ENCODE results near the gene DLX1. TPM values are rescaled to one million over a fixed set of nuclear protein-coding genes. Genes with fewer than 3 reads are reported as not detected.

The DLX1 gene
- total RNA-seq, 1 experiment from 2014 or later, result 0.77 TPM

DNA sequence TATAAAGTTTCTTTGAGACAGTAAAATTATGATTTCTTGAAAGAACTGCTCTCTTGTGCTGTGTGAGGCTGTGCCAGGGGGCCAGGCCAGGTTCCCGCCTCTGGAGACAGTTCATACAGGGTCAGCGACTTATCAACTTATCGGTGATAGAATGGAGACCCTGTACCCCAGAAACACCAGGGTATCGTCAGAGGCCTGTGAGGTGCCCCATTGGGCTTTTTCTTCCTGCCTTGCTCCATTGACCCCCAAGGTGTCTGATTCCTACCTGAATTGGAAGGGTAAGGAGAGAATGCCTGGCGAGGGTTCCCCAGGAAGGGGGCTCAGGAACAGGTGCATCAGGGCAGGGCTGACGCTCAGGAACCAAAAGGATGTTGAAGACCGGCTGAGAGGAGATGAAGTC, 4.3 kb downstream of the DLX1 start:
- no peak overlapping the region for H3K4me3 Mint-ChIP-seq (ENCODE audit: unreplicated experiment)
- ChIA-PET POLR2A (interaction anchor here (0.7 kb wide), 1 partner anchor 52 kb away, joined by 3 read pairs; no protein-coding TSS in a partner anchor), CTCF (no interaction called here)
- no TSS peak for BruUV-seq (replicated peaks)
- H3K27ac Mint-ChIP-seq (ENCODE audit: low read depth, unreplicated experiment), result no peak overlapping the region
- H3K4me1 Mint-ChIP-seq (ENCODE audit: insufficient read depth, unreplicated experiment), result peaks cover 5% of the 10 kb centered on the region
- DNase-seq (ENCODE audit: unreplicated experiment), result no peak
- H3K36me3 Mint-ChIP-seq (ENCODE audit: insufficient read depth, unreplicated experiment), result no peaks in the 10 kb centered on the region
- H3K9me3 Mint-ChIP-seq (ENCODE audit: unreplicated experiment), result no peaks in the 10 kb centered on the region
- H3K27me3 Mint-ChIP-seq (ENCODE audit: insufficient read depth, unreplicated experiment), result no peaks in the 10 kb centered on the region
- TF ChIP-seq, protein P1, sequence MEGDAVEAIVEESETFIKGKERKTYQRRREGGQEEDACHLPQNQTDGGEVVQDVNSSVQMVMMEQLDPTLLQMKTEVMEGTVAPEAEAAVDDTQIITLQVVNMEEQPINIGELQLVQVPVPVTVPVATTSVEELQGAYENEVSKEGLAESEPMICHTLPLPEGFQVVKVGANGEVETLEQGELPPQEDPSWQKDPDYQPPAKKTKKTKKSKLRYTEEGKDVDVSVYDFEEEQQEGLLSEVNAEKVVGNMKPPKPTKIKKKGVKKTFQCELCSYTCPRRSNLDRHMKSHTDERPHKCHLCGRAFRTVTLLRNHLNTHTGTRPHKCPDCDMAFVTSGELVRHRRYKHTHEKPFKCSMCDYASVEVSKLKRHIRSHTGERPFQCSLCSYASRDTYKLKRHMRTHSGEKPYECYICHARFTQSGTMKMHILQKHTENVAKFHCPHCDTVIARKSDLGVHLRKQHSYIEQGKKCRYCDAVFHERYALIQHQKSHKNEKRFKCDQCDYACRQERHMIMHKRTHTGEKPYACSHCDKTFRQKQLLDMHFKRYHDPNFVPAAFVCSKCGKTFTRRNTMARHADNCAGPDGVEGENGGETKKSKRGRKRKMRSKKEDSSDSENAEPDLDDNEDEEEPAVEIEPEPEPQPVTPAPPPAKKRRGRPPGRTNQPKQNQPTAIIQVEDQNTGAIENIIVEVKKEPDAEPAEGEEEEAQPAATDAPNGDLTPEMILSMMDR (IDR thresholded peaks at IDR 0.05; ENCODE audit: unreplicated experiment), result no peak
- intact Hi-C loops (cut with micrococcal nuclease), result no loop called here

DNA sequence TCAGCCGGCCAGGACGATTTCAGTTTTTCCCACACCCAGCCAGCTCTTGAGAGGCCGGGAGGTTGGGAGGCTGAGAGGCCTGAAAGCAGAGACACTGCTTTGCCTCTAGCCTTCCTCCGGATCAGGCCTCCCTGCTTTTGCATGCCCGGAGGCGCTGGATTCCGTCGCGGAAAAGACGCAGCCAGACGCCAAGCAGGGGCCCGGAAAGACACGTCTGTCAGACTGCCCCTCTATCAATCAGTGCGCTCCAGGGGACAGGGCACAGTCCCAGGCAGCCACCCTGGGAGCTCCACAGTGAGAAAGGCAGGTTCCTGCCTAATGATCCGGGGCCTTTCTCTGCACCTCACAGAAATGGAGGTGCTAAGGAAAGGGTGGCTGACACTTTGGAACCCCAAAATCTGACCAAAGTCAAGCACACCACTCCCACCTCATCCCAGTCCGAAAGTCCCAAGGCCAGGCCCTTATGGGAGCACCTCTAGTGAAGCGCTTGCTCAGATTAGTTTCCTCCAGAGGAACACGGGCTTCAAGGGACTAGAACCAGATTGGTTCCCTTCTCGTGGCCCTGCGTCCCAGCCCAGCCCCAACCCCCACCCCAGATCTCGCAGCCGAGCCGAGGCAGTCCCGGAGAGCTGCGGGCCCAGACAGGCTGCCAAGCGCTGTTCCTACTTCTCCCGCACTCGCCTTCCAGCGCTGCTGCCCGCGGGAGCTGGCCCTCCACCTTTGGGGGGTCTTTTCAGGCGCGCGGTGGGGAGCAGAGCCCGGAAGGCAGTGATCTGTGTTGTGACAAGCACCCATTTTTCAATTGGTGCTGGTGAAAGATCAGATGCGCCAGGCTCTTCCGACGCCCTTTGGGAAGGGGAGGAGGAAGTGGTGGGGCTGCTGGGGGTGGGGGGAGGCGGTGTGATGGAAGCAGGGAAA, 5.0 kb downstream of the DLX1 start:
- CTCF ChIA-PET, result interaction anchor here (1.4 kb wide), 1 partner anchor 13 kb away, joined by 4 read pairs; the partner anchor contains the start of gene DLX2
- peaks cover 5% of the 10 kb centered on the region for H3K4me1 Mint-ChIP-seq (ENCODE audit: insufficient read depth, unreplicated experiment)
- intact Hi-C loops (cut with micrococcal nuclease), result no loop called here
- DNase-seq (ENCODE audit: unreplicated experiment), result no peak
- no peaks in the 10 kb centered on the region for H3K9me3 Mint-ChIP-seq (ENCODE audit: unreplicated experiment)
- no peaks in the 10 kb centered on the region for H3K36me3 Mint-ChIP-seq (ENCODE audit: insufficient read depth, unreplicated experiment)
- TF ChIP-seq, protein P1 (IDR thresholded peaks at IDR 0.05; ENCODE audit: unreplicated experiment), result no peak
- no peak overlapping the region for H3K4me3 Mint-ChIP-seq (ENCODE audit: unreplicated experiment)
- H3K27ac Mint-ChIP-seq (ENCODE audit: low read depth, unreplicated experiment), result no peak overlapping the region
- H3K27me3 Mint-ChIP-seq (ENCODE audit: insufficient read depth, unreplicated experiment), result no peaks in the 10 kb centered on the region
- no TSS peak for BruUV-seq (replicated peaks)
- POLR2A ChIA-PET, result interaction anchor here (0.5 kb wide), 1 partner anchor 105 kb away, joined by 5 read pairs; no protein-coding TSS in a partner anchor

DNA sequence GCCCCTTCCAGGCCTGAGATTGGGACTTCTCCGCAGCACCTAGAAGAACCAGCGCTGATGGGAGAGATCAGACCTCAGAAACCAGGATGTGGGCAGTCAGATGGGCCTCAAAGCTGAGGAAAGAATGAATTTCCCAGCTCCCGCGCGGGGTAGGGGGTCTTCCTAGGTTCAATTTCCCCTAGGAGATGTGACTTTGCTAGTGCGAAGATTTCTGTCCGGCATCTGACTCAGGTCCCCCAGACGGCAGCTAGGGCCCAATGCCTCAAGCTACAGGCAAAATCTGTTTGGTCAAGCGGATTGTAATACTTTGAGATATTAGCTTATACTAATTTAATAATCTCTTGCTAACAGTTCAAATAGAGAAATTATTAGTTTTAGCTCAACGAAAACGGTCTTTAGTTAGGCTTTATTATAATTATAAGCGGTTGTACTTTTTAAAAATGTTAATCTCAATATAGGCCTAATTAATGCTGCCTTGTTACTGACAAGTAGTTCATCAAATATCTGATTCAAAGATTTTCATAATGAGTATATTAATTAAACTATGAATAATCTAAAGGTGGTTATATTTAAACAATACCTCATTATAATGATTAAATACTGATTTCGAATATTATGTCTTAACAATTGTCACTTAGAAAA, 5.8 kb downstream of the DLX1 start:
- H3K4me1 Mint-ChIP-seq (ENCODE audit: insufficient read depth, unreplicated experiment), result peaks cover 11% of the 10 kb centered on the region
- ChIA-PET CTCF (interaction anchor here (0.6 to 1.4 kb wide), 2 partner anchors 7 to 12 kb away, joined by 4 read pairs; partner anchors contain the start of gene DLX2), POLR2A (interaction anchor here (0.5 to 1.3 kb wide), 3 partner anchors 25 to 106 kb away, joined by 3 to 5 read pairs (median 4); no protein-coding TSS in a partner anchor)
- H3K4me3 Mint-ChIP-seq (ENCODE audit: unreplicated experiment), result no peak overlapping the region
- TF ChIP-seq, protein P1 (IDR thresholded peaks at IDR 0.05; ENCODE audit: unreplicated experiment), result no peak
- intact Hi-C loops (cut with micrococcal nuclease), result no loop called here
- DNase-seq (ENCODE audit: unreplicated experiment), result no peak
- H3K27ac Mint-ChIP-seq (ENCODE audit: low read depth, unreplicated experiment), result no peak overlapping the region
- no peaks in the 10 kb centered on the region for H3K36me3 Mint-ChIP-seq (ENCODE audit: insufficient read depth, unreplicated experiment)
- no TSS peak for BruUV-seq (replicated peaks)
- H3K27me3 Mint-ChIP-seq (ENCODE audit: insufficient read depth, unreplicated experiment), result no peaks in the 10 kb centered on the region
- no peaks in the 10 kb centered on the region for H3K9me3 Mint-ChIP-seq (ENCODE audit: unreplicated experiment)
